GM12878 (cell line): ENCODE measurements around the gene NUP205. TPM values are rescaled to one million over a fixed set of nuclear protein-coding genes. Genes with fewer than 3 reads are reported as not detected.
A peak's percentile ranks its signal among the peaks of the same experiment; 100 is the strongest.

Source experiments
- ATAC-seq: fragments of 200-7000 bp; cut with Tn5 transposase; 3 replicates; pipeline ENCODE4 v1.9.1; 2020; ENCODE audit warnings: mild to moderate bottlenecking, moderate library complexity
- BruUV-seq: library from RNA; stranded (reverse); fragments of 400-500 nt; replicated peaks from 2 replicates; lab custom pipeline; 2021; lab: Mats Ljungman, UMichigan
- CTCF ChIA-PET: fragments of 300-600 bp; sonication (Branson Sonifier 250); formaldehyde crosslinking; extraction: SDS; loops from one replicate; lab custom pipeline; 2021; ENCODE audit warnings: inconsistent platforms; lab: Yijun Ruan, JAX
- POLR2A ChIA-PET: fragments of 350-600 bp; formaldehyde crosslinking; extraction: SDS; loops from one replicate; lab custom pipeline; 2021; ENCODE audit warnings: inconsistent platforms; lab: Charles Lee
- RAD21 ChIA-PET: fragments of 300-600 bp; sonication (Branson Sonifier 250); formaldehyde crosslinking; loops from one replicate; lab custom pipeline; 2023; ENCODE audit warnings: antibody characterized with exemption; ENCODE audit not compliant: unreplicated experiment; lab: Charles Lee
- SMC1A ChIA-PET: fragments of 300-600 bp; sonication (Branson Sonifier 250); formaldehyde crosslinking; loops from one replicate; lab custom pipeline; 2023; ENCODE audit not compliant: unreplicated experiment, uncharacterized antibody; lab: Charles Lee
- DNase-seq: peaks from one replicate; pipeline ENCODE4 v3.0.0-alpha.2; 2011; ENCODE audit warnings: low read depth, low spot score
- FAIRE-seq: peaks from 3 replicates; lab custom pipeline; 2011; peaks lifted over from hg19 to GRCh38; lab: Jason Lieb, UNC
- H2AFZ ChIP-seq: 2 replicates; pipeline ENCODE4 v1.6.0; 2011; ENCODE audit warnings: low read depth, low read length, control low read depth; ENCODE audit not compliant: control insufficient read depth
- H3K27ac ChIP-seq: 2 replicates; pipeline ENCODE4 v1.5.1; 2011; ENCODE audit warnings: control low read depth; ENCODE audit not compliant: control insufficient read depth, insufficient read depth
- H3K27me3 ChIP-seq, 2 experiments: replicated peaks in 1 of 2; 2 replicates each; pipeline versions ENCODE4 v1.6.0 to v1.6.1; 2011; ENCODE audit warnings: low read length in 1 of 2; ENCODE audit not compliant: control insufficient read depth in 2 of 2, insufficient read depth in 2 of 2
- H3K36me3 ChIP-seq, 2 experiments: 2 replicates each; pipeline ENCODE4 v1.5.1; 2011; ENCODE audit warnings: low read length in 1 of 2; ENCODE audit not compliant: control insufficient read depth in 2 of 2, insufficient read depth in 2 of 2
- H3K4me1 ChIP-seq: 2 replicates; pipeline ENCODE4 v1.6.1; 2011; ENCODE audit warnings: mild to moderate bottlenecking, low read length, moderate library complexity, mixed read lengths; ENCODE audit not compliant: control insufficient read depth, insufficient read depth
- H3K4me2 ChIP-seq: 2 replicates; pipeline ENCODE4 v1.6.0; 2011; ENCODE audit warnings: control low read depth; ENCODE audit not compliant: control insufficient read depth, insufficient read depth
- H3K4me3 ChIP-seq: fragments of 200-600 bp; sonication (generic); 2 replicates; pipeline ENCODE4 v1.5.1; 2016
- H3K79me2 ChIP-seq: 2 replicates; pipeline ENCODE4 v1.6.0; 2011; ENCODE audit warnings: low read length; ENCODE audit not compliant: control insufficient read depth, insufficient read depth
- H3K9ac ChIP-seq: 2 replicates; pipeline ENCODE4 v1.8.0; 2011; ENCODE audit warnings: low read length, control low read depth, mixed read lengths; ENCODE audit not compliant: control insufficient read depth, insufficient read depth
- H3K9me3 ChIP-seq: replicated peaks from 3 replicates; pipeline ENCODE4 v1.5.1; 2011; ENCODE audit warnings: mild to moderate bottlenecking, low read length; ENCODE audit not compliant: control insufficient read depth, insufficient read depth
- H4K20me1 ChIP-seq: 2 replicates; pipeline ENCODE4 v1.6.0; 2011; ENCODE audit not compliant: control insufficient read depth, insufficient read depth
- BACH1 ChIP-seq: fragments of 450-650 bp; IDR thresholded peaks from 2 replicates; pipeline ENCODE4 v1.6.1; 2017; ENCODE audit warnings: mild to moderate bottlenecking, borderline replicate concordance
- FOXM1 ChIP-seq: IDR thresholded peaks from 2 replicates; pipeline ENCODE4 v1.6.1; 2012; ENCODE audit warnings: low read depth, mild to moderate bottlenecking, inconsistent platforms, low read length, moderate library complexity
- IKZF1 ChIP-seq: fragments of 450-650 bp; conservative IDR thresholded peaks from 2 replicates; pipeline ENCODE4 v1.6.1; 2017; ENCODE audit warnings: antibody characterized with exemption, mild to moderate bottlenecking
- IKZF2 ChIP-seq, 2 experiments: fragments of 450-650 bp; IDR thresholded peaks; 2 replicates each; pipeline ENCODE4 v1.6.1; 2017; ENCODE audit warnings: mild to moderate bottlenecking in 2 of 2, moderate library complexity in 2 of 2
- KDM1A ChIP-seq: fragments of 200-600 bp; sonication (generic); IDR thresholded peaks from 2 replicates; pipeline ENCODE4 v1.6.1; 2016; ENCODE audit warnings: borderline replicate concordance
- MLLT1 ChIP-seq: fragments of 450-650 bp; IDR thresholded peaks from 2 replicates; pipeline ENCODE4 v1.6.1; 2016; ENCODE audit warnings: mild to moderate bottlenecking
- MYB ChIP-seq: fragments of 150-350 bp; IDR thresholded peaks from 2 replicates; pipeline ENCODE4 v1.6.1; 2014; ENCODE audit warnings: mild to moderate bottlenecking, low read depth, low read length, borderline replicate concordance
- NFIC ChIP-seq: IDR thresholded peaks from 2 replicates; pipeline ENCODE4 v1.6.1; 2012; ENCODE audit warnings: low read depth, mild to moderate bottlenecking, inconsistent platforms, low read length, moderate library complexity
- NR2F1 ChIP-seq: fragments of 450-650 bp; conservative IDR thresholded peaks from 2 replicates; pipeline ENCODE4 v1.6.1; 2017; ENCODE audit warnings: mild to moderate bottlenecking
- NRF1 ChIP-seq: conservative IDR thresholded peaks from 2 replicates; pipeline ENCODE4 v1.6.1; 2011; ENCODE audit warnings: mild to moderate bottlenecking, low read depth, low read length, improper control_type of control experiment
- PAX8 ChIP-seq: fragments of 450-650 bp; IDR thresholded peaks from 2 replicates; pipeline ENCODE4 v1.6.1; 2017; ENCODE audit warnings: mild to moderate bottlenecking, moderate library complexity
- POLR2A ChIP-seq: IDR thresholded peaks from 2 replicates; pipeline ENCODE4 v1.6.1; 2011; ENCODE audit warnings: low read depth, mild to moderate bottlenecking, low read length
- SMAD1 ChIP-seq: fragments of 450-650 bp; IDR thresholded peaks from 2 replicates; pipeline ENCODE4 v1.6.1; 2018; ENCODE audit warnings: mild to moderate bottlenecking, low read depth; ENCODE audit not compliant: partially characterized antibody
- SREBF1 ChIP-seq: IDR thresholded peaks from 2 replicates; pipeline ENCODE4 v1.6.1; 2012; ENCODE audit warnings: mild to moderate bottlenecking, low read length
- STAT3 ChIP-seq: IDR thresholded peaks from 2 replicates; pipeline ENCODE4 v1.6.1; 2011; ENCODE audit warnings: low read depth, low read length, improper control_type of control experiment
- ZBTB33 ChIP-seq: fragments of 450-650 bp; IDR thresholded peaks from 2 replicates; pipeline ENCODE4 v1.6.1; 2017; ENCODE audit warnings: mild to moderate bottlenecking
- WGBS: methylation state at CpG from one replicate; pipeline ENCODE4 v1.1.6; 2016; ENCODE audit warnings: low lambda C conversion rate; ENCODE audit not compliant: insufficient replicate concordance, insufficient coverage; ENCODE audit errors: missing lambda C conversion rate; 5-methylcytosine and 5-hydroxymethylcytosine counted together
- in situ Hi-C: fragments of 300-500 bp; cut with MboI; formaldehyde crosslinking; loops from 9 replicates; pipeline ENCODE4 v1.14.3; 2018; ENCODE audit warnings: mixed read lengths
- intact Hi-C: fragments of 100-400 bp; cut with micrococcal nuclease; formaldehyde crosslinking; loops from one replicate; pipeline ENCODE4 v1.14.2; 2022; ENCODE audit not compliant: unreplicated experiment
- polyA plus RNA-seq, 11 experiments: library from polyadenylated mRNA; depleted of rRNA in 4 of 11; unstranded in 6 of 11; stranded (reverse) in 5 of 11; fragments of >200 nt; fragmentation: Nextera tagmentation in 4 of 11; fragmentation: Illumina TruSeq in 1 of 11; extraction: Ambion mirVana in 4 of 11; extraction: Trizol in 1 of 11; gene quantifications; 1 replicate in 1 of 11; 2 replicates in 10 of 11; pipeline versions ENCODE4 v1.2.1 to v1.2.3, GENCODE V29; 2011 to 2016; ENCODE audit warnings: inconsistent platforms in 2 of 11, missing spikeins in 2 of 11, low read depth in 1 of 11
- total RNA-seq, 4 experiments: library from RNA; depleted of rRNA in 3 of 4; stranded (reverse); fragments of >200 nt in 3 of 4; fragmentation: Illumina TruSeq in 1 of 4; extraction: Trizol in 1 of 4; gene quantifications; 2 replicates each; pipeline versions ENCODE4 v1.2.1 to v1.2.3, GENCODE V29; 2013 to 2021
- TF ChIP-seq, protein P1 (sequence below): fragments of 450-650 bp; IDR thresholded peaks from 2 replicates; pipeline ENCODE4 v1.6.1; 2017; ENCODE audit warnings: mild to moderate bottlenecking, moderate library complexity

The NUP205 gene
- total and polyA plus RNA-seq, 10 of the 15 experiments (the other 5 are each of a cell fraction or from before 2014, with no cell fraction given), result 41.4 to 110 (median 85.9) TPM

DNA sequence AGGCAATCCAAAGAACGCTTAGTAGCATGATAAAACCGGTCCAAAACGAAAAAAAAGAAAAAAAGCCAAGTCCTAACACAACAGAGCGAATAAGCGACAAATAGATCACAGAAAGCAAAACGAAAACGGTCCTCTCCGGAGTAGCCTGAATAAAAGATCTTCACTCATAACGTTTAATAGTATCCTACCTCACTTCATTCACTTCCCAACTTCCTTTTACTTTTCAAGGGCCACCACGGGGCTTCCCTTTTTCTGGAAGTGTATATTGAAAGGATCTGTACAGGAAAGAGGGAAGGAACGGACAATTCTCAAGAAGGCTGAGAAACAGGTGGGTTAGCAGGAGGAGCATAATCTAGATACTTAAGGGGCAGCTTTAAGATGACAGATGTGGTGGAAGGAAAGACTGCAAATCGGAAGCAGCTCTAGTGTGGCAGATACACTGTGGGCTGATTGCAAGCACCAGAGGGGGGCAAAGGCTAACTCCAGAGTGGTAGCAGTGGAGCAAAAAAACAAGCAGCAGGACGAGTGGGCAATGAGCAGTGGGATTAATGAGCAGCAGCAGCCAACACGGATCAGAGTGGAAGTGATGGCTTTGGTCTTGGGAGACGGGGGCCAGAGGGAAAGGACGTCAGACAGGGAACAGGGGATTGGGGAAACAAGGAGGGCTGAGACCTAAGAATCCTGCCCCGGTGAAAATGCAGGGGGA is 48.7 kb upstream of the NUP205 start:
- CTCF ChIA-PET, result interaction anchor here (0.7 to 1.4 kb wide), 4 partner anchors 135 to 304 kb away, joined by 3 to 4 read pairs (median 4); no protein-coding TSS in a partner anchor
- ATAC-seq (peak; percentile 62), DNase-seq (peak; percentile 13), FAIRE-seq (peak; percentile 81)
- in situ Hi-C loops, result no loop called here
- intact Hi-C loops, result loop anchor here (5.0 to 10.0 kb wide), 3 partner anchors 97 to 512 kb away; partner anchors contain the start of gene MTPN
- WGBS, result 1% methylated on average over 17 of the region's 17 CpGs
- SMC1A ChIA-PET, result interaction anchor here (0.8 to 1.5 kb wide), 5 partner anchors 10 to 94 kb away, joined by 3 to 4 read pairs (median 3); no protein-coding TSS in a partner anchor
- BruUV-seq, result no TSS peak
- Histone ChIP-seq H3K4me2 (peak overlapping the region; percentile 88), H3K4me1 (no peaks in the 10 kb centered on the region), H3K9ac (peak overlapping the region; percentile 98), H2AFZ (peak overlapping the region; percentile 19; the same call in 1 of the 2 replicates), H3K9me3 (peaks cover 2% of the 10 kb centered on the region; the same call in 2 of the 3 replicates), H3K4me3 (peak overlapping the region; percentile 94), H4K20me1 (no peaks in the 10 kb centered on the region), H3K27me3 (no peaks in the 10 kb centered on the region), H3K36me3 (peaks cover 0 to 5% of the 10 kb centered on the region in 2 experiments; a peak in 1 of 4 replicates), H3K27ac (peak overlapping the region; percentile 97), H3K79me2 (peaks cover 53% of the 10 kb centered on the region)
- RAD21 ChIA-PET, result interaction anchor here (0.8 kb wide), 1 partner anchor 10 kb away, joined by 4 read pairs; no protein-coding TSS in a partner anchor
- POLR2A ChIA-PET, result interaction anchor here (0.9 kb wide), 1 partner anchor 153 kb away, joined by 3 read pairs; the partner anchor contains the start of gene STMP1
- TF ChIP-seq ZBTB33, result no peak
- TF ChIP-seq BACH1, result no peak
- TF ChIP-seq NRF1, result no peak
- no peak for TF ChIP-seq MLLT1
- TF ChIP-seq, protein P1, sequence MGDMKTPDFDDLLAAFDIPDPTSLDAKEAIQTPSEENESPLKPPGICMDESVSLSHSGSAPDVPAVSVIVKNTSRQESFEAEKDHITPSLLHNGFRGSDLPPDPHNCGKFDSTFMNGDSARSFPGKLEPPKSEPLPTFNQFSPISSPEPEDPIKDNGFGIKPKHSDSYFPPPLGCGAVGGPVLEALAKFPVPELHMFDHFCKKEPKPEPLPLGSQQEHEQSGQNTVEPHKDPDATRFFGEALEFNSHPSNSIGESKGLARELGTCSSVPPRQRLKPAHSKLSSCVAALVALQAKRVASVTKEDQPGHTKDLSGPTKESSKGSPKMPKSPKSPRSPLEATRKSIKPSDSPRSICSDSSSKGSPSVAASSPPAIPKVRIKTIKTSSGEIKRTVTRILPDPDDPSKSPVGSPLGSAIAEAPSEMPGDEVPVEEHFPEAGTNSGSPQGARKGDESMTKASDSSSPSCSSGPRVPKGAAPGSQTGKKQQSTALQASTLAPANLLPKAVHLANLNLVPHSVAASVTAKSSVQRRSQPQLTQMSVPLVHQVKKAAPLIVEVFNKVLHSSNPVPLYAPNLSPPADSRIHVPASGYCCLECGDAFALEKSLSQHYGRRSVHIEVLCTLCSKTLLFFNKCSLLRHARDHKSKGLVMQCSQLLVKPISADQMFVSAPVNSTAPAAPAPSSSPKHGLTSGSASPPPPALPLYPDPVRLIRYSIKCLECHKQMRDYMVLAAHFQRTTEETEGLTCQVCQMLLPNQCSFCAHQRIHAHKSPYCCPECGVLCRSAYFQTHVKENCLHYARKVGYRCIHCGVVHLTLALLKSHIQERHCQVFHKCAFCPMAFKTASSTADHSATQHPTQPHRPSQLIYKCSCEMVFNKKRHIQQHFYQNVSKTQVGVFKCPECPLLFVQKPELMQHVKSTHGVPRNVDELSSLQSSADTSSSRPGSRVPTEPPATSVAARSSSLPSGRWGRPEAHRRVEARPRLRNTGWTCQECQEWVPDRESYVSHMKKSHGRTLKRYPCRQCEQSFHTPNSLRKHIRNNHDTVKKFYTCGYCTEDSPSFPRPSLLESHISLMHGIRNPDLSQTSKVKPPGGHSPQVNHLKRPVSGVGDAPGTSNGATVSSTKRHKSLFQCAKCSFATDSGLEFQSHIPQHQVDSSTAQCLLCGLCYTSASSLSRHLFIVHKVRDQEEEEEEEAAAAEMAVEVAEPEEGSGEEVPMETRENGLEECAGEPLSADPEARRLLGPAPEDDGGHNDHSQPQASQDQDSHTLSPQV, result no peak
- no peak for TF ChIP-seq MYB
- TF ChIP-seq NR2F1, result no peak
- no peak for TF ChIP-seq STAT3
- no peak for TF ChIP-seq FOXM1
- peak; percentile 19; the same call in 1 of the 2 replicates for TF ChIP-seq NFIC
- 0 out of 2 replicates have a peak, but pooled peaks have one; percentile 4 for TF ChIP-seq IKZF1
- TF ChIP-seq PAX8, result no peak
- no peak for TF ChIP-seq SREBF1
- TF ChIP-seq SMAD1, result no peak
- TF ChIP-seq KDM1A, result no peak
- TF ChIP-seq IKZF2 (IDR thresholded peaks at IDR 0.05), result no peak; a peak in 2 of 4 replicates
- TF ChIP-seq POLR2A, result no peak
